ENCODE measurements around the gene TPCN2.
"Not testable (repeated sequence)": the region's sequence is repeated elsewhere in the genome, so short reads cannot be mapped to it uniquely, and the experiment has no call there.

Gene TPCN2

DNA sequence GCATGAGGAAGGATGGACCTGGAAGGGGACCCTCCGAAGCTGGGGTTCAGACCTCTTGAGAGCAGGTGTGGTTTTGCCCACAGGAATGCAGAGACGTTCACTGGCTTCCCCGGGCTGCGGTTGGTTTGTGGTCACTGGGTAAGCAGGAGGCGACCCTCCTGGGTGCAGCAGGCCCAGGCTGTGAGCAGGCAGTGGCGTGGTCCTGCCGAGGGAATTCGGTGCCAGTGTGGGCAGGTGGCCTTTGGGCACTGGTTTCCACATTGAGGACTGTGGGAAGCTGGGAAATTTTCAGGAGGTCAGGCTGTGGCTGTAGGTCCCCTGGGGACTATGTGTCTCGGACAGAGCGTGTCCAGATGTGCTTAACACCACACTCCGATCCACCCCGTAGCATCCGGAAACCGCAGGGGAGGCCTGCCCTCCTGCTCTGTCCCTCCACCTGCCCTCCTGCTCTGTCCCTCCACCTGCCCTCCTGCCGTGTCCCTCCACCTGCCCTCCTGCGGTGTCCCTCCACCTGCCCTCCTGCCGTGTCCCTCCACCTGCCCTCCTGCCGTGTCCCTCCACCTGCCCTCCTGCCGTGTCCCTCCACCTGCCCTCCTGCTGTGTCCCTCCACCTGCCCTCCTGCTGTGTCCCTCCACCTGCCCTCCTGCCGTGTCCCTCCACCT, 27.5 kb downstream of the TPCN2 start:
- Histone ChIP-seq H3K4me1 (ENCODE audit: low read depth, poor library complexity, severe bottlenecking) (peaks cover 21% of the 10 kb centered on the region), H3K79me2 (ENCODE audit: insufficient read depth, low read depth) (no peaks in the 10 kb centered on the region), H3K9ac (no peak overlapping the region), H3K36me3 (ENCODE audit: insufficient read depth) (no peaks in the 10 kb centered on the region), H3K27me3 (ENCODE audit: insufficient read depth, low read depth) (no peaks in the 10 kb centered on the region), H4K20me1 (ENCODE audit: insufficient read depth) (no peaks in the 10 kb centered on the region), H3K4me2 (peak overlapping the region; percentile 18), H3K27ac (peak overlapping the region; percentile 27; the same call in 1 of the 2 replicates), H2AFZ (ENCODE audit: low read depth) (no peak overlapping the region), H3K4me3 (IDR thresholded peaks at IDR 0.05; ENCODE audit: insufficient read depth, low read depth, low read length) (no peak overlapping the region)
- TF ChIP-seq, protein P1, sequence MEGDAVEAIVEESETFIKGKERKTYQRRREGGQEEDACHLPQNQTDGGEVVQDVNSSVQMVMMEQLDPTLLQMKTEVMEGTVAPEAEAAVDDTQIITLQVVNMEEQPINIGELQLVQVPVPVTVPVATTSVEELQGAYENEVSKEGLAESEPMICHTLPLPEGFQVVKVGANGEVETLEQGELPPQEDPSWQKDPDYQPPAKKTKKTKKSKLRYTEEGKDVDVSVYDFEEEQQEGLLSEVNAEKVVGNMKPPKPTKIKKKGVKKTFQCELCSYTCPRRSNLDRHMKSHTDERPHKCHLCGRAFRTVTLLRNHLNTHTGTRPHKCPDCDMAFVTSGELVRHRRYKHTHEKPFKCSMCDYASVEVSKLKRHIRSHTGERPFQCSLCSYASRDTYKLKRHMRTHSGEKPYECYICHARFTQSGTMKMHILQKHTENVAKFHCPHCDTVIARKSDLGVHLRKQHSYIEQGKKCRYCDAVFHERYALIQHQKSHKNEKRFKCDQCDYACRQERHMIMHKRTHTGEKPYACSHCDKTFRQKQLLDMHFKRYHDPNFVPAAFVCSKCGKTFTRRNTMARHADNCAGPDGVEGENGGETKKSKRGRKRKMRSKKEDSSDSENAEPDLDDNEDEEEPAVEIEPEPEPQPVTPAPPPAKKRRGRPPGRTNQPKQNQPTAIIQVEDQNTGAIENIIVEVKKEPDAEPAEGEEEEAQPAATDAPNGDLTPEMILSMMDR (conservative IDR thresholded peaks at IDR 0.05; ENCODE audit: low read depth, low read length): no peak

DNA sequence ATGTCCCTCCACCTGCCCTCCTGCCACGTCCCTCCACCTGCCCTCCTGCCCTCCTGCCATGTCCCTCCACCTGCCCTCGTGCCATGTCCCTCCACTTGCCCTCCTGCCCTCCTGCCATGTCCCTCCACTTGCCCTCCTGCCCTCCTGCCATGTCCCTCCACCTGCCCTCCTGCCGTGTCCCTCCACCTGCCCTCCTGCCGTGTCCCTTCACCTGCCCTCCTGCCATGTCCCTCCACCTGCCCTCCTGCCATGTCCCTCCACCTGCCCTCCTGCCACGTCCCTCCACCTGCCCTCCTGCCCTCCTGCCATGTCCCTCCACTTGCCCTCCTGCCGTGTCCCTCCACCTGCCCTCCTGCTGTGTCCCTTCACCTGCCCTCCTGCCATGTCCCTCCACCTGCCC, 28.2 kb downstream of the TPCN2 start:
- not testable (repeated sequence) for H3K79me2 ChIP-seq (ENCODE audit: insufficient read depth, low read depth); H3K36me3 ChIP-seq (ENCODE audit: insufficient read depth); H3K4me3 ChIP-seq (IDR thresholded peaks at IDR 0.05; ENCODE audit: insufficient read depth, low read depth, low read length); H3K27ac ChIP-seq; H3K27me3 ChIP-seq (ENCODE audit: insufficient read depth, low read depth); H3K9ac ChIP-seq; H3K4me2 ChIP-seq; H4K20me1 ChIP-seq (ENCODE audit: insufficient read depth); H2AFZ ChIP-seq (ENCODE audit: low read depth)
- peaks cover 21% of the 10 kb centered on the region for H3K4me1 ChIP-seq (ENCODE audit: low read depth, poor library complexity, severe bottlenecking)

DNA sequence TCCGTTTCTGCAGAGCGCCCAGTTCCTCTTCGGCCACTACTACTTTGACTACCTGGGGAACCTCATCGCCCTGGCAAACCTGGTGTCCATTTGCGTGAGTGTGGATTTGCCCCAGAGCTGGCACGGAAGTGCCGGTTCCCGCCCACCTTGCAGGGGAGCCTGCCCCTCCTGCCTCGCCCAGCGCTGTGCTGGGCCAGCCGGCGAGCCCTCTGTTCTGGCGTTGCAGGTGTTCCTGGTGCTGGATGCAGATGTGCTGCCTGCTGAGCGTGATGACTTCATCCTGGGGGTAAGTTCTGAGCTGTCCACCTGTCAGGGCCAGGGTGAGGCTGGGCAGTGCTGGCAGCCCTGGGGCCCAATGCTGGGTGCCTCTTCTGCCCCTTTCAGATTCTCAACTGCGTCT, 29.8 kb downstream of the TPCN2 start:
- Histone ChIP-seq H3K4me3 (IDR thresholded peaks at IDR 0.05; ENCODE audit: insufficient read depth, low read depth, low read length) (no peak overlapping the region), H3K4me2 (no peak overlapping the region), H4K20me1 (ENCODE audit: insufficient read depth) (no peaks in the 10 kb centered on the region), H3K36me3 (ENCODE audit: insufficient read depth) (no peaks in the 10 kb centered on the region), H2AFZ (ENCODE audit: low read depth) (no peak overlapping the region), H3K79me2 (ENCODE audit: insufficient read depth, low read depth) (no peaks in the 10 kb centered on the region), H3K9ac (no peak overlapping the region), H3K27me3 (ENCODE audit: insufficient read depth, low read depth) (no peaks in the 10 kb centered on the region), H3K27ac (no peak overlapping the region), H3K4me1 (ENCODE audit: low read depth, poor library complexity, severe bottlenecking) (peaks cover 21% of the 10 kb centered on the region)
- TF ChIP-seq, protein P1 (conservative IDR thresholded peaks at IDR 0.05; ENCODE audit: low read depth, low read length): no peak

DNA sequence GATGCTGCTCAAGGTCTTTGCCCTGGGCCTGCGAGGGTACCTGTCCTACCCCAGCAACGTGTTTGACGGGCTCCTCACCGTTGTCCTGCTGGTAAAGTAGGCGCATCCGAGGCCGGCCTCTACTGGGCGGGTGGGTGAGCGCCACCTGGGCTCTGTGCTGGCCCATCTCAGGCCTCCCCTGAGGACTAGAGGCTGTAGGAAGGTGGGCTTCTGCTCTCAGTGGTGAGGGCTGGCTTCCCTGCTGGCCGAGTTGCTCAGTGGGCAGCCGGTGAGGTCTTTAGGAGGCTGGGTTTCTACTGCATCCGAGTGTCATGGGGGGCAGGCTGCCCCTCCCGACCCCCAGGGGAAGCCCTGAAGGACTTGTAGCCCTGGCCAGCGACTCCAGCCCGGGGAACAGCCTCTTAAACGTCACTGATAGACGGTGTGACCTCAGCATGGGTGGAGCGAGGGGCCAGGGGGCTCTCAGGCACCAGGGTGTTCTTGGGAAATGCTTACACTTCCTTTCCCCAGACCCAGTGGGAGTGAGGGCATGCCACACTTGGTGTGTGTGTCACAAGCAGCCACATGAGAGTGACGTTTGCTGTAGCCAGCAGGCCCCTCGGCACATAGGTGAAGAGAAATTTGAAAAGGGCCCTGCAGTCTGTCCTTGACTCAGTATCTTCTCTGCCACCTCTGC, 30.3 kb downstream of the TPCN2 start:
- H2AFZ ChIP-seq (ENCODE audit: low read depth): no peak overlapping the region

More for the DNA sequence above, 30.3 kb downstream of the TPCN2 start:
- no peaks in the 10 kb centered on the region for H3K36me3 ChIP-seq (ENCODE audit: insufficient read depth)
- no peaks in the 10 kb centered on the region for H3K79me2 ChIP-seq (ENCODE audit: insufficient read depth, low read depth)
- no peak overlapping the region for H3K4me2 ChIP-seq
- TF ChIP-seq, protein P1 (conservative IDR thresholded peaks at IDR 0.05; ENCODE audit: low read depth, low read length): no peak
- H4K20me1 ChIP-seq (ENCODE audit: insufficient read depth): no peaks in the 10 kb centered on the region
- H3K4me3 ChIP-seq (IDR thresholded peaks at IDR 0.05; ENCODE audit: insufficient read depth, low read depth, low read length): no peak overlapping the region
- no peak overlapping the region for H3K27ac ChIP-seq
- no peaks in the 10 kb centered on the region for H3K27me3 ChIP-seq (ENCODE audit: insufficient read depth, low read depth)
- no peak overlapping the region for H3K9ac ChIP-seq
- peaks cover 21% of the 10 kb centered on the region for H3K4me1 ChIP-seq (ENCODE audit: low read depth, poor library complexity, severe bottlenecking)

Data from KMS-11 (cell line).